Lung microvascular endothelial cell (primary cell): Measurements from ENCODE around the gene SLAMF6. TPM values are rescaled to one million over a fixed set of nuclear protein-coding genes. Genes with fewer than 3 reads are reported as not detected.
"Not testable (repeated sequence)": the region's sequence is repeated elsewhere in the genome, so short reads cannot be mapped to it uniquely, and the experiment has no call there.

ENCODE experiments used
- DNase-seq, 2 donors: peaks; one replicate each; pipeline versions ENCODE4 v3.0.0 to v3.0.0-alpha.2; 2010; ENCODE audit warnings: low read depth in 2 of 2
- total RNA-seq: library from RNA; depleted of rRNA; stranded (reverse); fragments of >200 nt; gene quantifications from 2 replicates; pipeline ENCODE4 v1.2.1, GENCODE V29; 2014

Gene SLAMF6
- total RNA-seq, 1 donor from 2014 or later = not detected

GRCh38 chr1:160542303-160542945 is 19.4 kb upstream of the SLAMF6 start:
- DNase-seq = no peak

GRCh38 chr1:160541622-160542302 is 18.7 kb upstream of the SLAMF6 start:
- no peak for DNase-seq

- no peak for DNase-seq
Measured at GRCh38 chr1:160540859-160541233, 17.8 kb upstream of the SLAMF6 start.

GRCh38 chr1:160539990-160540858 is 17.2 kb upstream of the SLAMF6 start:
- DNase-seq = peak in 1 of 2 donors; percentile 31

GRCh38 chr1:160539684-160539989 is 16.6 kb upstream of the SLAMF6 start:
- DNase-seq = no peak

GRCh38 chr1:160538985-160539651 is 16.1 kb upstream of the SLAMF6 start:
- no peak for DNase-seq

- DNase-seq = no peak
Measured at GRCh38 chr1:160537714-160538665, 14.9 kb upstream of the SLAMF6 start.

GRCh38 chr1:160534823-160535605 is 12.0 kb upstream of the SLAMF6 start:
- DNase-seq = no peak

GRCh38 chr1:160532557-160532813 is 9.4 kb upstream of the SLAMF6 start:
- not testable (repeated sequence) for DNase-seq

GRCh38 chr1:160531809-160532556 is 8.9 kb upstream of the SLAMF6 start:
- not testable (repeated sequence) for DNase-seq

- not testable (repeated sequence) for DNase-seq
Measured at GRCh38 chr1:160529401-160529952, 6.4 kb upstream of the SLAMF6 start.

- DNase-seq = not testable (repeated sequence)
Measured at GRCh38 chr1:160523789-160524188, 734 bp upstream of the SLAMF6 start.

GRCh38 chr1:160522136-160522535 is 919 bp downstream of the SLAMF6 start:
- no peak for DNase-seq

- DNase-seq = no peak
Measured at GRCh38 chr1:160521554-160521953, 1.5 kb downstream of the SLAMF6 start.

- DNase-seq = no peak
Measured at GRCh38 chr1:160520999-160521398, 2.1 kb downstream of the SLAMF6 start.

GRCh38 chr1:160520582-160520981 is 2.5 kb downstream of the SLAMF6 start:
- DNase-seq = no peak

GRCh38 chr1:160519642-160520435 is 3.2 kb downstream of the SLAMF6 start:
- no peak for DNase-seq

- not testable (repeated sequence) for DNase-seq
Measured at GRCh38 chr1:160517519-160517918, 5.5 kb downstream of the SLAMF6 start.
